GM21447 (cell line): ENCODE results near the gene SCGB3A1.

Source experiments
- ATAC-seq: cut with Tn5 transposase; IDR thresholded peaks from one replicate; pipeline ENCODE4 v1.9.1; 2021; ENCODE audit not compliant: unreplicated experiment

SCGB3A1 gene

GRCh38 chr5:180591311-180591887 is at the start of gene SCGB3A1:
Gene SCGB3A1, minus strand, starts transcription at chr5:180591499. Its CDS starts 37 bp downstream, at chr5:180591462.
- no peak for ATAC-seq

- ATAC-seq: no peak
These were observed 49.2 kb upstream of the SCGB3A1 start for GRCh38 chr5:180640611-180640860.

GRCh38 chr5:180639741-180640610 is 48.7 kb upstream of the SCGB3A1 start:
- no peak for ATAC-seq

GRCh38 chr5:180639287-180639686 is 48.0 kb upstream of the SCGB3A1 start:
- no peak for ATAC-seq

- ATAC-seq: no peak
These were observed 46.8 kb upstream of the SCGB3A1 start for GRCh38 chr5:180637962-180638680.

GRCh38 chr5:180636403-180637075 is 45.2 kb upstream of the SCGB3A1 start:
- no peak for ATAC-seq

GRCh38 chr5:180636016-180636402 is 44.7 kb upstream of the SCGB3A1 start:
- no peak for ATAC-seq

- no peak for ATAC-seq
These were observed 42.2 kb upstream of the SCGB3A1 start for GRCh38 chr5:180633283-180634177.

- no peak for ATAC-seq
These were observed 41.5 kb upstream of the SCGB3A1 start for GRCh38 chr5:180632768-180633167.

- no peak for ATAC-seq
These were observed 40.5 kb upstream of the SCGB3A1 start for GRCh38 chr5:180631549-180632383.

- ATAC-seq: no peak
These were observed 39.1 kb upstream of the SCGB3A1 start for GRCh38 chr5:180630426-180630825.

GRCh38 chr5:180629831-180630382 is 38.6 kb upstream of the SCGB3A1 start:
- no peak for ATAC-seq

- no peak for ATAC-seq
These were observed 37.8 kb upstream of the SCGB3A1 start for GRCh38 chr5:180628827-180629750.

- ATAC-seq: no peak
These were observed 36.9 kb upstream of the SCGB3A1 start for GRCh38 chr5:180628211-180628610.

- no peak for ATAC-seq
These were observed 36.3 kb upstream of the SCGB3A1 start for GRCh38 chr5:180627386-180628120.

GRCh38 chr5:180626661-180627385 is 35.5 kb upstream of the SCGB3A1 start:
- no peak for ATAC-seq
